ENCODE results near the gene PODXL2. TPM values are rescaled to one million over a fixed set of nuclear protein-coding genes. Genes with fewer than 3 reads are reported as not detected.
A peak's percentile ranks its signal among the peaks of the same experiment; 100 is the strongest.

Gene PODXL2, protein sequence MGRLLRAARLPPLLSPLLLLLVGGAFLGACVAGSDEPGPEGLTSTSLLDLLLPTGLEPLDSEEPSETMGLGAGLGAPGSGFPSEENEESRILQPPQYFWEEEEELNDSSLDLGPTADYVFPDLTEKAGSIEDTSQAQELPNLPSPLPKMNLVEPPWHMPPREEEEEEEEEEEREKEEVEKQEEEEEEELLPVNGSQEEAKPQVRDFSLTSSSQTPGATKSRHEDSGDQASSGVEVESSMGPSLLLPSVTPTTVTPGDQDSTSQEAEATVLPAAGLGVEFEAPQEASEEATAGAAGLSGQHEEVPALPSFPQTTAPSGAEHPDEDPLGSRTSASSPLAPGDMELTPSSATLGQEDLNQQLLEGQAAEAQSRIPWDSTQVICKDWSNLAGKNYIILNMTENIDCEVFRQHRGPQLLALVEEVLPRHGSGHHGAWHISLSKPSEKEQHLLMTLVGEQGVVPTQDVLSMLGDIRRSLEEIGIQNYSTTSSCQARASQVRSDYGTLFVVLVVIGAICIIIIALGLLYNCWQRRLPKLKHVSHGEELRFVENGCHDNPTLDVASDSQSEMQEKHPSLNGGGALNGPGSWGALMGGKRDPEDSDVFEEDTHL
- 9.7 and 10.3 TPM in 2 replicates for total RNA-seq

DNA sequence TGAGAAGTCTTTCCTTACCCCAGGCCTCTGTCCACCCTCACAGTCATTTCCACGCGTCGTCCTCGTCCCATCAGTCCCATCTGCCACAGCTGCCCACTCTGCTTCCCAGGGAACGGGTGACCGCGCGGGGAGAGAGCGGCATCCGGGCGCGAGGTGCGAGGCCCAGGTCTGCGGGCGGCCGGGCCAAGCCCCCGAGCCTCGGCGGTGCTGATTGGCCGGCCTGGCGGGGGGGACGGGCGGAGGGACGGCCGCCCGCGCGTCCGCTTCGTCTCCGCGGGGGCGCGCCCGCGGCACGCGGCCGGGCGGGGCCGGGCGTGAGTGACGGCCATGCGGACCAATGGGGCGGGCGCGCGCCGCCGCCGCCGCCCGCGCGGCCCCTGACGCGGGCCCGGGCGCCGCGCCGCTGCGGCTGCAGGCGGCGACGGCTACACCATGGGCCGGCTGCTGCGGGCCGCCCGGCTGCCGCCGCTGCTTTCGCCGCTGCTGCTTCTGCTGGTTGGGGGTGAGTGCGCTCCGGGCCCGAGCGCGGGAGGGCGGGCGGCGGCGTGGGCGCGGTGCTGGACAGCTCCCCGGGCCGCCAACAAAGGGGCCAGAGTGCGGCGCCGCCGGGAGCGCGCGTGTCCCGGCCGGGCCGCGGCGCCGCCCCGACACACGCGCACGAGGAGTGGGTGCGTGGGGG, at the start of gene PODXL2:
PODXL2 (plus strand) TSS at position 398 of the 679 bp plus-strand sequence; CDS start at position 433, 35 bp downstream.
- H3K4me1 Mint-ChIP-seq (ENCODE audit: low read depth) = peaks cover 16% of the 10 kb centered on the region
- intact Hi-C loops (cut with micrococcal nuclease) = loop anchor here (2.0 kb wide), 3 partner anchors 30 to 44 kb away; partner anchors contain the start of genes ABTB1, MCM2 and TPRA1
- peak; percentile 12 for DNase-seq (ENCODE audit: low spot score)
- peak within 1 kb of the TSS; percentile 83 for H3K4me3 Mint-ChIP-seq
- H3K27ac Mint-ChIP-seq = peak within 1 kb of the TSS; percentile 62
- peaks cover 55% of the 10 kb centered on the region for H3K27me3 Mint-ChIP-seq (ENCODE audit: insufficient read depth)
- H3K9me3 Mint-ChIP-seq = no peaks in the 10 kb centered on the region
- H3K36me3 Mint-ChIP-seq (ENCODE audit: low read depth) = peaks cover 3% of the 10 kb centered on the region

DNA sequence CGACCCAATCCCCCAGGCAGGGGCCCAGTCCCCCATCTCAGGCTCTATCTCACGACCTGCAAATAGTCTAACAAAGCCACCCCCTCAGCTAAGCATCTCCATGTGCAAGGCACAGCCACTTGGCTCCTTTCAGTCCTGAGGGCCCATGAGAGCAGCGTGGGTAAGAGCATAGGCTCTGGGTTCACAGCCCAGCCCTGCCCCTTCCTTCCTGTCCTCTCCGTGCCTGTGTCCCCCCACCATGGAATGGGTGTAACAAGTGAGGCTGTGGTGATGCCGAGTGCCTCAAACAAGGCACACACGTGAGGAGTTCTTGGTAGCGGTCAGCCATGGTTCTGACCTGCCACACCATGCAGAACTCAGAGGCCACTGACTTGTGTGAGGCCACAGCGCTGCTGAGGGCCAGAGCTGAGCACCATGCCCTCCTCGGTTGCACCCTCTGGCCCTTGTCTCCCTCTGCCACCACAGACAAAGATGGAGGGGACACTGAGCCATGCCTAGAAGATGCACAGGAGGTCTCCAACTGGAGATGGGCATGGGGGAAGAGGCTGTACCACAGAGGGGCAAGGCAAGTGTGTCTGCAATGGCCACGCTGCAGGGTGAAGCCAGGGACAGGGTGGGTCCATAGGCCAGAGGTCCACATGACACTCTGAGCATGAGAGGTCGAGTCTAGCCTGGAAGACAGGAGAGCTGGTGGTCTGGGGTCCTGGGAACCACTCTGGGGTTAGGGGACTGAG, 48.5 kb upstream of the PODXL2 start:
- Mint-ChIP-seq H3K27ac (no peak overlapping the region), H3K4me3 (no peak overlapping the region), H3K27me3 (ENCODE audit: insufficient read depth) (no peaks in the 10 kb centered on the region), H3K36me3 (ENCODE audit: low read depth) (peaks cover 5% of the 10 kb centered on the region), H3K4me1 (ENCODE audit: low read depth) (peaks cover 8% of the 10 kb centered on the region), H3K9me3 (no peaks in the 10 kb centered on the region)
- no peak for DNase-seq (ENCODE audit: low spot score)
- intact Hi-C loops (cut with micrococcal nuclease) = no loop called here

DNA sequence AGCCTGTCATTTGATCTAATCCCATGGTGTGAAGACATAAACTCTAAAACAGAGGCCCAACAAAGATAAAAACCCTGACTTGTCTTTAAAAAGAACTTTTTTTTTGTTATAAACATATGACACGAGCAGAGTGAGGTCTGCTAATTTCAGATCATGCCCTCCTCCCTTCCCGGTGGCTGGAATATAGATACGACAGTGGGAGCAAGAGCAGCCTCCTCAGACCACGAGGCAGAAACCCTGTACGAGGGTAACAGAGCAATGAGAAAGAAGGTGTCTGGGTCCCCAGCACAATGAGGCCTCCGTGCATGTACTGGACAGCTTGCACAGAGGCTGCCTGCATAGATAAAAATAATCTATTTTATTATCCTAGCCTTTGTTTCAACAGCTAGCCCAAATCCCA, 44.3 kb upstream of the PODXL2 start:
- no peaks in the 10 kb centered on the region for H3K9me3 Mint-ChIP-seq
- peaks cover 15% of the 10 kb centered on the region for H3K4me1 Mint-ChIP-seq (ENCODE audit: low read depth)
- H3K36me3 Mint-ChIP-seq (ENCODE audit: low read depth) = peaks cover 2% of the 10 kb centered on the region
- no peaks in the 10 kb centered on the region for H3K27me3 Mint-ChIP-seq (ENCODE audit: insufficient read depth)
- intact Hi-C loops (cut with micrococcal nuclease) = no loop called here
- no peak overlapping the region for H3K27ac Mint-ChIP-seq
- no peak overlapping the region for H3K4me3 Mint-ChIP-seq
- no peak for DNase-seq (ENCODE audit: low spot score)

DNA sequence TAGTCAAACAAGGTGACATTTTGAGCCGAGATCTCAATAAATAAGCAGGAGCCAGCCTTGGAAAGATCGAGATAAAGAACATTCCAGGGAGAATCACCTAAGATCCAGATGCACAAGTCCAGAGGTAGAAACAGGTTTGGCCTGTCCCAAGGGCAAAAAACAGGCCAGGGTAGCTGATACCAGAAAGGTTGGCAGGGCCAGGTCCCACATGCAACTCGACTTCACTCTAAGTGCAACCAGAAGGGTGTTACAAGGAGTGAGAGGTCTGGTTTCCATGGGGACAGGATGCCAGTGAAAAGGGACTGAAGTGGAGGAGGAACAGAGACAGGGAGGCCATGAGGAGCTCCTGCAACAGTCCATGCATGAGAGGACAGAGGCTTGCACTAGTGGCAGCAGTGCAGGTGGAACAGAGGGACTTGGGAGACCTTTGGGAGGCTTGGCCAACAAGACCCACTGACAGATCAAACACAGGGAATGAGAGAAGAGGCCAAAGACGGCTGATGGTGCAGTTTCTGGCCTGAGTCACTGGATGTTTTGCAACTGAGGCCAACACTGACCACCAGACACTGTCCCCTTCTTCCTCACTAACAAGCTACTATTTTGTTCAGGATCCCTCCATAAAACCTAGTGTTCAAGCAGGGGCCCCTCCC, 43.7 kb upstream of the PODXL2 start:
- Mint-ChIP-seq H3K27me3 (ENCODE audit: insufficient read depth) (no peaks in the 10 kb centered on the region), H3K4me1 (ENCODE audit: low read depth) (peaks cover 15% of the 10 kb centered on the region), H3K9me3 (no peaks in the 10 kb centered on the region), H3K4me3 (no peak overlapping the region), H3K36me3 (ENCODE audit: low read depth) (peaks cover 2% of the 10 kb centered on the region), H3K27ac (no peak overlapping the region)
- DNase-seq (ENCODE audit: low spot score) = no peak
- intact Hi-C loops (cut with micrococcal nuclease) = no loop called here

DNA sequence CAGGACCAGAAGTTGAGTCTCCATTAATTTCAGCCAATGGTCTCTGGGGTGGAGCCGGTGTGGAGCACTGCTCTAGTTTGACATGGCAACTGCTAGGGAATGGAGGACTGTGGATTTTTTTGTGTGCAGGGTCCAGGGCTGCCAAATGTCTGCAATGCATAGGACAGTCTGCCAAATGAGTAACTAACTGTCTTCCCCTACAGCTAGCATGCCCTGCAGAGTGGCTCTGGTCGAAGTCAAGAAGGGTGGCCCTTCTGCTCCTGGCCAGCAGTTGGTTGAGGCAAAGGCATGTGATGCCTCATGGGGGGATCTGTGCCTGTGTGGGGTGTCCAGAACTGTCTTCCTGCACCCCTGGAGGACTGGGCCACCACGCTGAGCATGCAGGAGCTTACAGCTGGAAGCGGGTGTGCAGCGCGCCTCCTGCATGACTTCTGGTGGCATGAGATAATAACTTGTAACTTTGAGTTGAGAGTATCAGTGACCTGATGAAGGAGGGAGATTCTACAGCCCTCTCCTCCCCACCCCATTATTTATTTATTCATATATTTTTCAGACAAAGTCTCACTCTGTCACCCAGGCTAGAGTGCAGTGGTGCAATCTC, 43.1 kb upstream of the PODXL2 start:
- intact Hi-C loops (cut with micrococcal nuclease) = no loop called here
- Mint-ChIP-seq H3K27ac (no peak overlapping the region), H3K27me3 (ENCODE audit: insufficient read depth) (no peaks in the 10 kb centered on the region), H3K36me3 (ENCODE audit: low read depth) (peaks cover 2% of the 10 kb centered on the region), H3K9me3 (no peaks in the 10 kb centered on the region), H3K4me1 (ENCODE audit: low read depth) (peaks cover 10% of the 10 kb centered on the region), H3K4me3 (no peak overlapping the region)
- DNase-seq (ENCODE audit: low spot score) = no peak

DNA sequence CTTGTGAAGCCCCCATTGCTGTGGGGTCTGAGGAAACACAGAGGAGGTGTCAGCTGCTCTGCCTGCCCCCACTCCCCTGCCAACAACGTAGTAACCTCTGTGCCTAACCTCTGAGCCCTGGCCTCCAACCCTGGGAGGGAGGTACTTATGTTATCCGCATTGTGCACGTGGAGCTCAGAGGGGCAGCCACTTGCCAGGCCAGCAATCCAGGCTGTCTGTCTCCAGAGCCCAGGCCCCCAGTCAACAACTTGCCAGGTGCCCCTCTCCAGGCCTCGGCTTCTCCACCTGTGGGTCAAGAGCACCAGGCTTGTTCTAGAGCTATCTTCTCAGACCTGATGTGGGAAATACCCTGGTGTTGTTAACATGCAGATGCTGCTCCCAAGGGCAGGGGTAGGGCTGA, 41.1 kb upstream of the PODXL2 start:
- Mint-ChIP-seq H3K27me3 (ENCODE audit: insufficient read depth) (no peaks in the 10 kb centered on the region), H3K36me3 (ENCODE audit: low read depth) (peaks cover 2% of the 10 kb centered on the region), H3K9me3 (no peaks in the 10 kb centered on the region), H3K27ac (no peak overlapping the region), H3K4me3 (no peak overlapping the region), H3K4me1 (ENCODE audit: low read depth) (peaks cover 19% of the 10 kb centered on the region)
- intact Hi-C loops (cut with micrococcal nuclease) = no loop called here
- DNase-seq (ENCODE audit: low spot score) = no peak

DNA sequence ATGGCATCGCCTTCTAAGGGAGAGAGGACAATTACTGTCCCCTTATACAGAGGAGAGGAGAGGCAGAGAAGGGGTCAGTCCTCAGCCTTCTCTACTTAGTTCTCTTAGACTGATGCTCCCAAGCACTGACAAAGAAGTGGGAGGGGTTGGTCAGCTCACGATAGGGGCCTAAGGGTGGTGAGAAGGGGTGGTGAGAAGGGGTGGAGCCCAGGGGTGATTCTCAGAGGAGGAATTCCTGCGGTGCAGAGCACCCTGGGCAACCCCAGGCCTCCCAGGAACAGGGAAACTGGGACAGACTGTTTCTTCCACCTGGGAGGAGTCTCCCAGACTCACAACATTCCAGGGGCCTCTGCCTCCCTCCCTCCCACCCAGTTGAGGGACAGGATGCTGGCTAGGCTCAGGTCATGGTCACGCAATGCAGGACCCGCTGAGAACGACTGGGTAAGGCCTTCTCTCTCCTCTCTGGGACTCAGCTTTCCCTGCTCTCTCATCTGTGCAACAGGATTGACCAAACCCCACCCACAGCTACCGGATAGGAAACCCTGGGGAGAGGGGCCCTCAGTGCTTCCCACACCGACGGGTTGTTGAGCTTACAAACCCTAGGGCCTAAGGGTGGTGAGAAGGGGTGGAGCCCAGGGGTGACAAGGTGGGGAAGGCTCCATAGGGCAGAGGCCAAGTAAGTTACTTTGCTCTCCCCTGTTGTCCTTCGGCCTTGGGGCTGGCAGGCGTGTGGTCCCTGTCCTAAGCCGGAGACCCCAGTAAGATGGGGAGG, 40.0 kb upstream of the PODXL2 start:
- Mint-ChIP-seq H3K4me3 (peak overlapping the region; percentile 85), H3K27me3 (ENCODE audit: insufficient read depth) (no peaks in the 10 kb centered on the region), H3K4me1 (ENCODE audit: low read depth) (peaks cover 22% of the 10 kb centered on the region), H3K36me3 (ENCODE audit: low read depth) (peaks cover 2% of the 10 kb centered on the region), H3K9me3 (no peaks in the 10 kb centered on the region), H3K27ac (peak overlapping the region; percentile 59)
- DNase-seq (ENCODE audit: low spot score) = no peak
- intact Hi-C loops (cut with micrococcal nuclease) = no loop called here

DNA sequence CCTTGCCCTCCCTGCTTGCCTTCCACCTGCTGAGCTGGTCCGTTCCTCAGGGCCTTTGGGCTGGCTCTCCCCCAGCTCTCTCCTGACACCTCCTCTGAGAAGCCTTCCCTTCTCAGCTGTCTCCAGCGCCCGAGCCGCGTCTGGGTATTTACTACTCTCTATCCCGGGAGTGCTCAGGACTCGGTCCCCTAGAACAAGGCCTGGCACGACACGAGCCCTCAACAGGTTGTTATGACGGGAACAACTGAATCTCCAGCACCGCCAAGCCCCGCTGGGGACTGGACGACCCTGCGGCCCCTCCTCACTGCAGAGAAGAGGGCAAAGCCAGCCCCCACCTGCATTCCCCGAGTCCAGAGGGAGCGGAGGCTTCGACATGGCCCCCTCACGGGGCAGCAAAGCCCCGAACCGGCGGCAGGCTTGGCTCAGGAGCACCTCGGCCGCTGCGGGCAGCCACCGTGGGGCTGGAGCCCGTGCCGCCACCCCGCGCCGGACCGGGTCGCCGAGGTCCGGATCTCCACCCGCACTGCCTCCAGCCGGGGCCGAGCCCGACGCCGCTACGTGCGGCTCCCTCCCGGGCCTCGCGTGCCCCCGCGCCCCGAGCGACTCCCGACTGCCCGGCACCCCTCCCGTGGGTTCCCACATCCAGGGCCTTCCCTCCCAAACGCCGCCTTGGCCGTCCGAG, 39.2 kb upstream of the PODXL2 start:
- Mint-ChIP-seq H3K9me3 (no peaks in the 10 kb centered on the region), H3K4me1 (ENCODE audit: low read depth) (peaks cover 22% of the 10 kb centered on the region), H3K36me3 (ENCODE audit: low read depth) (peaks cover 2% of the 10 kb centered on the region), H3K27me3 (ENCODE audit: insufficient read depth) (no peaks in the 10 kb centered on the region), H3K4me3 (peak overlapping the region; percentile 85), H3K27ac (peak overlapping the region; percentile 69)
- no peak for DNase-seq (ENCODE audit: low spot score)
- intact Hi-C loops (cut with micrococcal nuclease) = loop anchor here (1.0 to 10.0 kb wide), 13 partner anchors 9 to 1992 kb away; partner anchors contain the start of genes ABTB1, CHCHD6, MCM2 and OSBPL11

DNA sequence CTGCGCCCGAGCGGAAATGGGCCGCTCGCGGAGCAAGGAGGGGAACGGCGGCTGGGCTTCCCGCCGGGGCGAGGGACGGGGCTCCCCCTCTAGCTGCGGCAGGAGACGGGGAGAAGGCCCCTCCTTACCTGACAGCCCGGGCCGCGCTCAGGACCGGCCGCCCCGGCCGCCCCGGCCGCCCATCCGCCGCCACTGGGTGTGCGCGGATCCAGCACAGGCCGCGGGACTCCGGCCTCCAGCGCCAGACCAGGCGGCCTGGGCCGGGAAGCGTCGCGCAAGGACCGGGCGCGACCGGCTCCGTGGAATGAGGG, 38.7 kb upstream of the PODXL2 start:
- intact Hi-C loops (cut with micrococcal nuclease) = loop anchor here (1.0 to 10.0 kb wide), 13 partner anchors 8 to 1993 kb away; partner anchors contain the start of genes ABTB1, CHCHD6, MCM2 and OSBPL11
- H3K36me3 Mint-ChIP-seq (ENCODE audit: low read depth) = peaks cover 2% of the 10 kb centered on the region
- H3K9me3 Mint-ChIP-seq = no peaks in the 10 kb centered on the region
- no peaks in the 10 kb centered on the region for H3K27me3 Mint-ChIP-seq (ENCODE audit: insufficient read depth)
- peak; percentile 38 for DNase-seq (ENCODE audit: low spot score)
- H3K4me3 Mint-ChIP-seq = peak overlapping the region; percentile 88
- H3K27ac Mint-ChIP-seq = peak overlapping the region; percentile 96
- H3K4me1 Mint-ChIP-seq (ENCODE audit: low read depth) = peaks cover 22% of the 10 kb centered on the region

DNA sequence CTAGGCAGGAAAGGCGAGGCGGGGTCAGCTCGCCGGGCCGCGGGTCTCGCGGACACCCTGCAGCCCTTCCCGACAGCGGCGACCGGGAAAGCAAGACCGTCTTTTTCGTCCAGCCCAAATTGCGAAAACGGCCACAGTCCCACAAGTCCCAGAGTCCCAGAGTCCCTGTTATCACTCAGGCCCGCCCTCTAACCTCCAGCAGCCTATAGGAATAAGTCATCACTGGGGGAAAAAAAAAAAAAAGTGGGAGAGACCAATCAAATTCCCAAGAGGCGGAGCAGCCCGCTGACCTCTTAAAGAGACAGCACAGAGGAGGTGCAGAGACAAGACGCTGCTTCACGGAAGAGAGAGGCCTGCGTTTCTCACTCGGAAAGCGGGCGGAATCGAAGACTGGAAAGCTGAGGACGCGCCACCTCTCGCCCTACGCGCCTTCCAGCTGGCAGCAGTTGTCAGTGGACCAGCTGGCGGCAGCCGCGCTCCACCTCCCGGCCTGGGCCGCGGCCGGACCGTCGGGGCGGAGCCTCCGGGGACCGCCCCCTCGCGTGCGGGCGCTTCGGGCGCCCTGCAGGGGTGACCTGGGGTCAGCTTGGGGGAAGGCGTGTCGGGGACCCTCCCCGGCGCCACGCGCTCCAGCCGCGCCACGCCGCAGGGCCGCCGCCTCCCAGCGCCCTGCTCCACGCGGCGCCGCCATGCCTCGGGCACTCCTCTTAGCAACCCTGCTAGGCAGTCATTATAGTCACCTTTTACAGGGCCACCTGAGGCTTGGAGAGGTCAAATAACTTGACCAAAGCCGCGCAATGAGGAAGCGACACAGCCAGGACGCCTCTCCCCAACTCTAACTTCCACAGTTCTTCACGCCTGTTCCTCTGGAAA, 38.2 kb upstream of the PODXL2 start, which contains the start of gene TPRA1:
TPRA1 (minus strand) TSS at position 141 of the 873 bp plus-strand sequence. CDS start 10,587 bp downstream, outside the sequence.
- H3K27me3 Mint-ChIP-seq (ENCODE audit: insufficient read depth) = no peaks in the 10 kb centered on the region
- H3K4me3 Mint-ChIP-seq = peak within 1 kb of the TSS; percentile 91
- peak; percentile 81 for DNase-seq (ENCODE audit: low spot score)
- H3K27ac Mint-ChIP-seq = peak within 1 kb of the TSS; percentile 97
- intact Hi-C loops (cut with micrococcal nuclease) = loop anchor here (1.0 to 10.0 kb wide), 13 partner anchors 7 to 1994 kb away; partner anchors contain the start of genes ABTB1, CHCHD6, MCM2 and OSBPL11
- no peaks in the 10 kb centered on the region for H3K36me3 Mint-ChIP-seq (ENCODE audit: low read depth)
- H3K4me1 Mint-ChIP-seq (ENCODE audit: low read depth) = peaks cover 22% of the 10 kb centered on the region
- H3K9me3 Mint-ChIP-seq = no peaks in the 10 kb centered on the region
